K562 (cell line): ENCODE results near the gene CENPO. TPM values are rescaled to one million over a fixed set of nuclear protein-coding genes. Genes with fewer than 3 reads are reported as not detected.

ENCODE experiments used
- ATAC-seq: fragments of 200-7000 bp; cut with Tn5 transposase; 3 replicates; pipeline ENCODE4 v1.9.1; 2020; ENCODE audit warnings: moderate library complexity
- BruUV-seq: library from RNA; stranded (reverse); fragments of 400-500 nt; replicated peaks from 2 replicates; lab custom pipeline; 2021; lab: Mats Ljungman, UMichigan
- CTCF ChIA-PET: fragments of 300-600 bp; formaldehyde crosslinking; extraction: SDS; loops from one replicate; lab custom pipeline; 2021; ENCODE audit warnings: low intra/inter-chr PET ratio; lab: Yijun Ruan, JAX
- POLR2A ChIA-PET: fragments of 300-600, 350-650 bp; sonication (Branson Sonifier 250); formaldehyde crosslinking; extraction: SDS; loops from one replicate; lab custom pipeline; 2021; ENCODE audit warnings: antibody characterized with exemption, inconsistent platforms; lab: Yijun Ruan, JAX
- DNase-seq, 4 experiments: peaks; one replicate each; pipeline versions ENCODE4 v3.0.0 to v3.0.0-alpha.2; 2011 to 2018; ENCODE audit warnings: low spot score in 3 of 4, mixed read lengths in 3 of 4; ENCODE audit errors: extremely low read depth in 1 of 4
- FAIRE-seq: peaks from 2 replicates; lab custom pipeline; 2011; peaks lifted over from hg19 to GRCh38; lab: Jason Lieb, UNC
- H2AFZ ChIP-seq: 2 replicates; pipeline ENCODE4 v1.6.0; 2011; ENCODE audit warnings: low read depth, low read length, control low read depth, inconsistent platforms
- H3K27ac ChIP-seq: fragments of 200-600 bp; 3 replicates; pipeline ENCODE4 v1.8.0; 2011; ENCODE audit warnings: low read depth, mild to moderate bottlenecking, control low read depth, inconsistent platforms, low read length, moderate library complexity, mixed read lengths; ENCODE audit errors: extremely low read depth
- H3K27me3 ChIP-seq, 2 experiments: fragments of 300-600 bp in 1 of 2; 2 replicates in 1 of 2; 3 replicates in 1 of 2; pipeline versions ENCODE4 v1.6.0 to v1.8.0; 2011; ENCODE audit warnings: inconsistent platforms in 2 of 2, low read length in 2 of 2, mild to moderate bottlenecking in 1 of 2, mixed read lengths in 1 of 2, moderate library complexity in 1 of 2; ENCODE audit not compliant: control insufficient read depth in 2 of 2, insufficient read depth in 2 of 2
- H3K36me3 ChIP-seq: fragments of 300-600 bp; 3 replicates; pipeline ENCODE4 v1.8.0; 2011; ENCODE audit warnings: mild to moderate bottlenecking, low read length, inconsistent platforms; ENCODE audit not compliant: control insufficient read depth, insufficient read depth
- H3K4me1 ChIP-seq, 2 experiments: fragments of 200-600 bp in 1 of 2; replicated peaks in 1 of 2; 2 replicates in 1 of 2; 3 replicates in 1 of 2; pipeline versions ENCODE4 v1.5.1 to v1.8.0; 2011; ENCODE audit warnings: inconsistent platforms in 2 of 2, low read length in 2 of 2, mild to moderate bottlenecking in 1 of 2, mixed read lengths in 1 of 2, moderate library complexity in 1 of 2; ENCODE audit not compliant: control insufficient read depth in 2 of 2, insufficient read depth in 2 of 2
- H3K4me2 ChIP-seq: 2 replicates; pipeline ENCODE4 v1.6.1; 2011; ENCODE audit warnings: low read length, control low read depth, inconsistent platforms, mixed read lengths; ENCODE audit not compliant: insufficient read depth
- H3K4me3 ChIP-seq: fragments of 200-600 bp; sonication (generic), shearing (Covaris generic); 2 replicates; pipeline ENCODE4 v1.5.1; 2016; ENCODE audit warnings: control low read depth, inconsistent platforms
- H3K79me2 ChIP-seq: fragments of 200-600 bp; 3 replicates; pipeline ENCODE4 v1.8.0; 2011; ENCODE audit warnings: low read length, inconsistent platforms; ENCODE audit not compliant: control insufficient read depth, insufficient read depth
- H3K9ac ChIP-seq, 2 experiments: 2 replicates each; pipeline versions ENCODE4 v1.6.0 to v1.6.1; 2011; ENCODE audit warnings: low read depth in 2 of 2, low read length in 2 of 2, control low read depth in 1 of 2, inconsistent platforms in 1 of 2, mild to moderate bottlenecking in 1 of 2, mixed read lengths in 1 of 2; ENCODE audit not compliant: insufficient read depth in 1 of 2
- H3K9me1 ChIP-seq: one replicate; pipeline ENCODE4 v1.6.0; 2011; ENCODE audit warnings: inconsistent platforms, mild to moderate bottlenecking, low read length, moderate library complexity; ENCODE audit not compliant: control insufficient read depth, insufficient read depth
- H3K9me3 ChIP-seq: replicated peaks from 2 replicates; pipeline ENCODE4 v1.5.1; 2011; ENCODE audit warnings: low read depth, low read length, inconsistent platforms; ENCODE audit not compliant: control insufficient read depth, insufficient read depth
- H4K20me1 ChIP-seq: replicated peaks from 2 replicates; pipeline ENCODE4 v1.6.1; 2011; ENCODE audit warnings: low read length, inconsistent platforms, mixed read lengths; ENCODE audit not compliant: control insufficient read depth, insufficient read depth
- ADNP ChIP-seq: fragments of 200-800 bp; sonication (Bioruptor generic); IDR thresholded peaks from 2 replicates; pipeline ENCODE4 v1.6.1; 2016; ENCODE audit warnings: missing genetic modification characterization, missing compliant biosample characterization
- ARID1B ChIP-seq: fragments of 450-650 bp; IDR thresholded peaks from 2 replicates; pipeline ENCODE4 v1.6.1; 2016; ENCODE audit warnings: antibody characterized with exemption, mild to moderate bottlenecking, inconsistent platforms
- CAMTA2 ChIP-seq: fragments of 250-450 bp; sonication (Bioruptor Pico); conservative IDR thresholded peaks from 2 replicates; pipeline ENCODE4 v1.5.1; 2022
- CBX3 ChIP-seq, 2 experiments: IDR thresholded peaks; 1 replicate in 1 of 2; 2 replicates in 1 of 2; pipeline ENCODE4 v1.6.1; 2012; ENCODE audit warnings: inconsistent platforms in 2 of 2, low read length in 2 of 2, borderline replicate concordance in 1 of 2, control low read depth in 1 of 2
- CEBPG ChIP-seq, 3 experiments: fragments of 200-800 bp in 1 of 3; sonication (Bioruptor generic) in 1 of 3; sonication (generic) in 1 of 3; formaldehyde crosslinking in 1 of 3; IDR thresholded peaks in 2 of 3; conservative IDR thresholded peaks in 1 of 3; 2 replicates each; pipeline versions ENCODE4 v1.6.1 to v1.8.0; 2016 to 2022; ENCODE audit warnings: missing compliant biosample characterization in 2 of 3, missing genetic modification characterization in 2 of 3, mild to moderate bottlenecking in 1 of 3, missing genetic modification reagents in 1 of 3
- ELF4 ChIP-seq: fragments of 450-650 bp; formaldehyde crosslinking; IDR thresholded peaks from 2 replicates; pipeline ENCODE4 v1.4.0; 2022; ENCODE audit warnings: missing genetic modification characterization
- KLF1 ChIP-seq: fragments of 450-650 bp; IDR thresholded peaks from 2 replicates; pipeline ENCODE4 v1.6.1; 2016; ENCODE audit warnings: missing genetic modification characterization, missing compliant biosample characterization
- POLR2G ChIP-seq: fragments of 200-400 bp; formaldehyde crosslinking; IDR thresholded peaks from 2 replicates; pipeline ENCODE4 v1.6.1; 2017; ENCODE audit warnings: low read depth, mild to moderate bottlenecking, antibody characterized with exemption, low read length, moderate library complexity
- PTRF ChIP-seq: fragments of 450-650 bp; IDR thresholded peaks from 2 replicates; pipeline ENCODE4 v1.6.1; 2016; ENCODE audit warnings: mild to moderate bottlenecking, missing genetic modification characterization, missing compliant biosample characterization
- RHOXF2B ChIP-seq: fragments of 250-450 bp; sonication (Bioruptor Pico); conservative IDR thresholded peaks from 2 replicates; pipeline ENCODE4 v1.5.1; 2021
- SRSF3 ChIP-seq: fragments of 200-400 bp; formaldehyde crosslinking; IDR thresholded peaks from 2 replicates; pipeline ENCODE4 v1.6.1; 2016; ENCODE audit warnings: mild to moderate bottlenecking, low read length, moderate library complexity; ENCODE audit not compliant: insufficient read depth
- SUPT5H ChIP-seq: fragments of 450-650 bp; IDR thresholded peaks from 2 replicates; pipeline ENCODE4 v1.6.1; 2016
- ZBTB33 ChIP-seq: sonication (generic); formaldehyde crosslinking; IDR thresholded peaks from 2 replicates; pipeline ENCODE4 v1.8.1; 2023; ENCODE audit warnings: mild to moderate bottlenecking, missing genetic modification reagents
- ZNF133 ChIP-seq: fragments of 250-450 bp; sonication (Bioruptor Pico); IDR thresholded peaks from 2 replicates; pipeline ENCODE4 v1.4.0; 2020; ENCODE audit warnings: mild to moderate bottlenecking
- ZNF239 ChIP-seq: fragments of 250-450 bp; sonication (Bioruptor Pico); IDR thresholded peaks from 2 replicates; pipeline ENCODE4 v1.4.0; 2020; ENCODE audit warnings: mild to moderate bottlenecking
- ZNF282 ChIP-seq: sonication (generic); formaldehyde crosslinking; IDR thresholded peaks from 2 replicates; pipeline ENCODE4 v1.8.1; 2023; ENCODE audit warnings: missing genetic modification reagents
- WGBS: fragments of 100-300 bp; shearing (Covaris generic); methylation state at CpG from one replicate; pipeline ENCODE4 v1.1.6; 2016; ENCODE audit warnings: low coverage, mixed read lengths; ENCODE audit not compliant: insufficient coverage; ENCODE audit errors: missing lambda C conversion rate; 5-methylcytosine and 5-hydroxymethylcytosine counted together
- in situ Hi-C: fragments of 300-500 bp; cut with MboI; formaldehyde crosslinking; loops from 4 replicates; pipeline ENCODE4 v1.15.0; 2018; ENCODE audit warnings: inconsistent platforms, mixed read lengths
- intact Hi-C: fragments of 100-400 bp; cut with micrococcal nuclease; formaldehyde crosslinking; loops from 2 replicates; pipeline ENCODE4 v1.14.2; 2022
- polyA plus RNA-seq, 8 experiments: library from polyadenylated mRNA; depleted of rRNA in 4 of 8; stranded (reverse) in 5 of 8; unstranded in 3 of 8; fragments of >200 nt; fragmentation: Nextera tagmentation in 2 of 8; fragmentation: Illumina TruSeq in 1 of 8; extraction: Ambion mirVana in 2 of 8; extraction: Trizol in 1 of 8; gene quantifications; 2 replicates each; pipeline versions ENCODE4 v1.2.1 to v1.2.3, GENCODE V29; 2011 to 2014; ENCODE audit warnings: inconsistent platforms in 1 of 8, missing spikeins in 1 of 8
- total RNA-seq, 7 experiments: library from RNA; depleted of rRNA in 6 of 7; stranded (reverse); fragments of >200 nt in 6 of 7; fragmentation: Illumina TruSeq in 2 of 7; extraction: Trizol in 2 of 7; gene quantifications; 2 replicates each; pipeline versions ENCODE4 v1.2.1 to v1.2.3, GENCODE V29; 2011 to 2021; ENCODE audit warnings: low replicate concordance in 1 of 7

Gene CENPO
- total and polyA plus RNA-seq, 9 of the 15 experiments (the other 6 are each of a cell fraction or from before 2014, with no cell fraction given), result 30.6 to 59.4 (median 38.9) TPM

GRCh38 chr2:24827321-24828237, 34.4 kb downstream of the CENPO start (continued):
- no peak for TF ChIP-seq PTRF (tag)
- TF ChIP-seq, all 486 proteins: peak for 28

GRCh38 chr2:24828238-24828996, 35.2 kb downstream of the CENPO start:
- ATAC-seq (no peak), FAIRE-seq (no peak), DNase-seq (no peak)
- POLR2A ChIA-PET, result interaction anchor here (0.8 to 1.7 kb wide), 3 partner anchors 10 to 168 kb away, joined by 3 to 9 read pairs (median 4); no protein-coding TSS in a partner anchor
- Histone ChIP-seq H2AFZ (no peak overlapping the region), H3K9me3 (no peaks in the 10 kb centered on the region), H3K4me2 (no peak overlapping the region), H3K27me3 (no peaks in the 10 kb centered on the region), H3K4me1 (peaks cover 0 to 5% of the 10 kb centered on the region in 2 experiments; a peak in 2 of 5 replicates), H4K20me1 (no peaks in the 10 kb centered on the region), H3K4me3 (no peak overlapping the region), H3K9me1 (no peaks in the 10 kb centered on the region), H3K36me3 (peaks cover 51% of the 10 kb centered on the region), H3K9ac (no peak overlapping the region), H3K27ac (no peak overlapping the region), H3K79me2 (no peaks in the 10 kb centered on the region)
- in situ Hi-C loops, result no loop called here
- CTCF ChIA-PET, result interaction anchor here (1.1 to 3.3 kb wide), 5 partner anchors 36 to 419 kb away, joined by 3 to 32 read pairs (median 6); partner anchors contain the start of genes CENPO and PTRHD1
- BruUV-seq, result TSS peak; percentile 31
- 78% methylated on average over 17 of the region's 17 CpGs for WGBS
- intact Hi-C loops, result loop anchor here (5.0 kb wide), 3 partner anchors 299 to 369 kb away; partner anchors contain the start of gene NCOA1
- TF ChIP-seq ARID1B (no peak), ZNF282 (CRISPR knock-in tag) (no peak), ZBTB33 (CRISPR knock-in tag) (peak; percentile 80), ELF4 (CRISPR knock-in tag) (no peak), SRSF3 (no peak), CAMTA2 (CRISPR knock-in tag) (no peak), KLF1 (tag) (no peak), CBX3 (IDR thresholded peaks at IDR 0.05; ENCODE audit: borderline replicate concordance in 1 of 2, low read length in 2 of 2) (no peak), ADNP (no peak), ZNF133 (CRISPR knock-in tag) (no peak), ZNF239 (no peak), POLR2G (peak; percentile 34; the same call in 1 of the 2 replicates), RHOXF2B (CRISPR knock-in tag) (no peak), CEBPG (CRISPR knock-in tag; IDR thresholded peaks at IDR 0.05) (no peak), CEBPG (tag; conservative IDR thresholded peaks at IDR 0.05 in 1 of 2, IDR thresholded peaks at IDR 0.05 in 1 of 2) (no peak), SUPT5H (0 out of 2 replicates have a peak, but pooled peaks have one; percentile 26)
